ENCODE results near the gene SYNM.

Gene SYNM

DNA sequence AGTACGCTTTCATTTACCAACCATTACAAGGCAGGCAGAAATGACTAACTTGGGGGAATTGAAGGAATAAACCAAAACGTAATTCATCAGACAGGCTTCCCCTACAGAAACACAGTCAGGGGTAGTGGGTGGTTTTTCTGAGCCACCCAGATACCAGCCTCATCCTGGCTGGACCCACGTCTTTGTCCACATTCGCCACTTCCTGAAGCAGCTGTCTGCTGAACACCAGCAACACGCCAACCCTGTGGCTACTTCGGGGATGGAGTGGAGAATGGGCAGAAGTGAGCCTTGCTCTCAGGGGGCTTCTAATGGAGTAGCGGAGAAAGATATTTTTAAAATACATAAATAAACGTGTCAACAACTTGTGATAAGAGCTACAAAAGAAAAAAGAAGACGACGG is 40.1 kb downstream of the SYNM start:
- DNase-seq: no peak

GRCh38 chr15:99145778-99146177 is 40.9 kb downstream of the SYNM start:
- DNase-seq: no peak

GRCh38 chr15:99146661-99147060 is 41.8 kb downstream of the SYNM start:
- no peak for DNase-seq

DNA sequence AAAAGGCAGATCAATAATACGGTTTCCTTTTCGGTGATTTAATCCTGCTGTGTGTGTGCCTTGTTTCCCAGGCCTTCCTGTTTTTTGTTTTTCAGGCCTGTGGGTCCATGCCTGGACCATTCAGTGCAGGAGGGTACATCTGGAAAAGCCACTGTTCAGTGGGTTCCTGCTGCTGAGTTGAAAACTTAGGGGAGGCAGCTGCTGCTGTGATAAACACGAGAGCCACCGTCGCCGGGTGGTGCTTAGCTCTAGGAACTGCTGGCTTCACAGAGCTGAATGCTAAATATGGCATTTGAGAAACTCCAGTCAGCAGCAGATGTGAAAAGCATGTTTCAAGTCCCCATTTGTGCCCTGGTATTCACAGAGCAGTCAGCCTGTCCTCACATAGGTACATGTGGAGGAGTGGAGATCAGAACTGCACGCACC is 44.0 kb downstream of the SYNM start:
- DNase-seq: no peak

- DNase-seq: no peak
These were observed 44.5 kb downstream of the SYNM start for GRCh38 chr15:99149366-99149765.

DNA sequence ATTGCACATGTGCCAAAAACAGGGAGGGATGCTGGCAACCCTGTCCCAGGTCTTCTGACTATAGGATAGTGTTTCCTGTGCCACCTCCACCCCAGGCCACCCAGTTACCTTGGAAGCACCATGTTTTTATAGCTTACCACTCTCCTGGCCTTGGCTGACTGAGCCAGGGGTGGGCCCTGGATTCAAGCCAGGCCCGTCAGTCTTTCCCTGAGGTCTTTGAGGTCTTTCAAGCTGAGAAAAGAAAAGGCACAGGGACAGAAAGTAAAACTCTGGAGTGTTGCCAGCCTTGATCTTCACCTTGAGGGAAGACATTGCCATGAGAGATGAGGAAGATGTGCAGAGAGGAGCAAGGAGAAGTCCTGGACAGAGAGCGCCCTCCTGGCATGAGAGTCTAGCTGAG is 46.3 kb downstream of the SYNM start:
- DNase-seq: no peak

DNA sequence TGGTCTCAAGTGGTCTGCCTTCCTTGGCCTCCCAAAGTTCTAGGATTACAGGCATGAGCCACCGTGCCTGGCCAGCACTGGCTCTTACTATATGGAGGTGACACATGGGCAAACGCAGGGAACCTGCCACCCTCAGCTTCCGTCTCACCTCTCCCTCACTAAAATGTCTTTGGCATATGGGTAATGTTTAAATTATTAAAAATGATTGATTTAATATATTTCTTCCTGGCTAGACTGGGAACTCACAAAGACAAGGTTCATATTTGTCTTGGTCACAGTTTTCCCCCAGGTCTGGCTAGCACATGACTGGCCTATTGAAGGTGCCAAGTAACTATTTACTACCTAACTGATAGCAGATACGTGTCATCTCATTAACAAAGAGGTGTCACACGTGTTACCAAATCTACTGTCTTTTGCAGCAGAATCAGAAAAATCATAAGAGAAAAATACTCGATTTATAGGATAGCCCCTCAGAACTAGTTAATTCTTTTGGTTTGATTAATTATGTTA is 48.2 kb downstream of the SYNM start:
- DNase-seq: no peak

DNA sequence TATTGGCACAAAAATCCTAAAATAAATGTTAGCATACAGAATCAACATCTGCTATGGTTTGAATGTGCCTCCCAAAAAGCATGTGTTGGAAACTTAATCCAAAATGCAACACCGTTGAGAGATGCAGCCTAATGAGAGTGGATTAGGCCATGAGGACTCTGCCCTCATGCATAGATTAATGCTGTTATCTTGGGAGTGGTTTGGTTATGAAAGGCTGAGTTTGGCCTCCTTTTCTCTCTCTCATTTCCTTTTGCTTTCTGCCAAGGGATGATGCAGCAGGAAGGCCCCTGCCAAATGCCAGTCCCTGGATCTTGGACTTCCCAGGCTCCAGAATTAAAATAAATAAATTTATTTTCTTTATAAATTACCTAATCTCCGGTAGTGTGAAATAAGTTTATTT is 49.4 kb downstream of the SYNM start:
- DNase-seq: no peak

DNA sequence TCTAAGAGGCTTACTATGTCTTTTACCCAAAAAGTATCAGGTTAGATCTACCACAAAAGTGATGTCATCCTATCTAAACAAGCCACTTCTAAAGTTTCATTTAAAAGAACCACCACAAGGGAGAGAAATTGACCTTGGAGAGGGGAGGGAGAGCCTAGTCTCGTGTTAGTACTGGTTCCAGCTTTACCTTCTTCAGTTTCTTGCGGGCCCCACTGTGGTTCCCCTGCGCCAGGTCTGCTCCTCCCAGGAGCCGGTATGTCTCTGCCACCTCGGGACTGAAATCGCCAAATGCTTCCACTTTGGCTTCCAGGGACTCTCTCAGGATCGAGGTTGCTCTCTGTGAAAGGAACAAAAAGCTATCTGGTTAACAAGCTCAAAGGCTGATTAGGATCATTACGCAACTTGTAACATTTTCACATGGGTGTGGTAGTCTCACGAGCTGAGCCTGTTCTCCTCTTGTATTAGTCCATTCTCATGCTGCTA is 51.1 kb downstream of the SYNM start:
- no peak for DNase-seq

GRCh38 chr15:99157456-99157855 is 52.6 kb downstream of the SYNM start:
- no peak for DNase-seq

DNA sequence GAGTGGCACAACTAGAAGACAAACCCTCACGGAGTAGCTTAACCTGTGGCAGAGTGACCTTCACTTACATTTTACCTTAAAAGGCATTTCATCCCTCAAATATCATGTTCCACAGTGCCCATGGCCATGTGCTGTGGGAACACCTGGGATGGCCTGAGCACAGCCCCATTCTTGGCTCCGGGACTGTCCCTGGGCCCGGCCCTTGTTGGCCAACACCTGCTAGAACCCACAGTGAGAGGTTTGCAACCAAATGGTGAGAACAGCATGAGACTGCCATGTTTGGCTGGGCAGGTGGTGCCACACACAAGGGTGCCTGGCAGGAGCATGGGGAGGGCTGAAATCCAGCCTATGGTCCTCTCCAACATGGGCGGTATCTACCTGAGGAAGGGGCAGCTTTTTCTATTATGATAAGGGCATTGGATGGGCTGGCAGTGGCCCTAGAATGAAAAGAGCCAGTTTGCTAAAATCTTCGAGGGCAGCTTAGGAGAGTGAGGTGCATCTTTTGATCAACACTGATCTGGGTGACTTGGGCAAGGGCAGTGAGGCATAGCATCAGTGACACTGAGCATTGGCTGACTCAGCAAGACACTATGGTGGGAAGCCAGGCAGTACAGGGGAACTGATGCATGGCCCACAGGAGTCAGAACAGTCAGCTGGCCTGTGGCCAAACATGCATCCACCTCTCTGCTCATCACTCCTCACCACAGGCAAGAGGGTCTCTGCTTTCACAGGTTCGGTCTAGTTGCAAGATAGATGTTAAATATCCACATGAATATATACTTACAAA is 53.9 kb downstream of the SYNM start:
- no peak for DNase-seq

DNA sequence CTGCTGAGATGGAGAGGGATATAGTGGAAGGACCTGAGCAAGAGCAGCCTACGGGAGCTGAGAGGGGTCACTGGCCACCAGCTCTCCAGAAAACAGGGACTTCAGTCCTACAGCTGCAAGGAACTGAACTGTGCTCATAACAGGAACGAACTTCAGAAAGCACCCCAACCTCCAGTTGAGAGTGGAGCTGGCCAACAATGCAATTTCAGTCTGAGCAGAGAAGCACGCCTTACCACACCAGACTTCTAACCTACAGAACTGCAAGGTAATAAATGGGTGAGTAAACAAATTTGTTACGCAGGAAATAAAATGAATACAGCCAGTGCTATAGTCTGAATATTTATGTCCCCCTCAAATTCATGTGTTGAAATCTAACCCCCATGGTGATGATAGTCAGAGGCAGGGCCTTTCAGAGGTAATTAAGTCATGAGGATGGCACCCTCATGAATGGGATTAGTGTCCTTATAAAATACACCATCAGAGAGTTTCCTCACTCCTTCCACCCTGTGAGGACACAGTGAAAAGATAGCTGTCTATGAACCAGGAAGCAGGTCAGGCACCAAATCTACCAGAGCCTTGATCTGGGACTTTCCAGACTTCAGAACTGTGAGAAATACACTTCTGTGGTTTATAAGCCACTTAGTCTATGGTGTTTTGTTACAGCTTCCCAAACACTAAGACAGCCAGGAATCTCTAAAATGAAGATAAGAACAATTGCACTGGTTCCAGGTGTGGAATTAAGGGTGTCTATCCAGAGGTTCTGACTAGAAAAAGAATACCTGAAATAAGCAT is 58.6 kb downstream of the SYNM start:
- no peak for DNase-seq

- DNase-seq: no peak
These were observed 59.2 kb downstream of the SYNM start for GRCh38 chr15:99164119-99164518.

DNA sequence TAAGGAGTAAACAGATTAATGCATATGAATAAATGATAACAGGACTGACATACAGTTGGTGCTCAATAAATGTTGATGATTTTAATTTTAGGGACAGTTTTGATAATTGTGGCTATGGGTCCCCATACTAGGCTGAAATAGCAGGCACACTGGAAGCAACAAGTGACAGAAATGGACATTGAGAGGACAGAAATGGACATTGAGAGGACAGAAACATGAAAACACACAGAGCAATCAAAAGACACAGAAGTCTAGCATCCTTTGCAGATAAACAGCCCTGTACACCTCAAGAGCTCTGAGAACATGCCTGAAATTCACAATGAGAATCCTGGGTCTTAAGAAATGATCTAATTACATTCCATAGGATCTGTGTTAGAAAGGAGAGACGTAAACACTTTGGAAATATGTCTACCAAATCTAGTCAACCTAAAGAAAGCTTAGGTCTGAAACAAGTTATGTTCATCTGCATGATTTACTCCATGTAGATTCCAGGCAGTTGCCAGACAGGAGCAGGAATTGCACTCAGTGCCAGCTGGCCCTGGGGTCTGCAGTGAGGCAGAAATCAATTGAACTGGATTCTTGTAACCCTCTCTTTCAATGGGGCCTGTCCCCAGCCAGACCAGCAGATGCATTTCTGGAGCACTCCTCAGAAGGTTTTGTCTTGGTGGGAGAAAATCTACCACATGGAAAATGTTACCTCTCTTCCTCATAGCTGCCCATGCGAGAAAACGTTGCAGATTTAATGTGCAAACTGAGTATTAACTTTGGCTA is 60.3 kb downstream of the SYNM start:
- DNase-seq: no peak

DNA sequence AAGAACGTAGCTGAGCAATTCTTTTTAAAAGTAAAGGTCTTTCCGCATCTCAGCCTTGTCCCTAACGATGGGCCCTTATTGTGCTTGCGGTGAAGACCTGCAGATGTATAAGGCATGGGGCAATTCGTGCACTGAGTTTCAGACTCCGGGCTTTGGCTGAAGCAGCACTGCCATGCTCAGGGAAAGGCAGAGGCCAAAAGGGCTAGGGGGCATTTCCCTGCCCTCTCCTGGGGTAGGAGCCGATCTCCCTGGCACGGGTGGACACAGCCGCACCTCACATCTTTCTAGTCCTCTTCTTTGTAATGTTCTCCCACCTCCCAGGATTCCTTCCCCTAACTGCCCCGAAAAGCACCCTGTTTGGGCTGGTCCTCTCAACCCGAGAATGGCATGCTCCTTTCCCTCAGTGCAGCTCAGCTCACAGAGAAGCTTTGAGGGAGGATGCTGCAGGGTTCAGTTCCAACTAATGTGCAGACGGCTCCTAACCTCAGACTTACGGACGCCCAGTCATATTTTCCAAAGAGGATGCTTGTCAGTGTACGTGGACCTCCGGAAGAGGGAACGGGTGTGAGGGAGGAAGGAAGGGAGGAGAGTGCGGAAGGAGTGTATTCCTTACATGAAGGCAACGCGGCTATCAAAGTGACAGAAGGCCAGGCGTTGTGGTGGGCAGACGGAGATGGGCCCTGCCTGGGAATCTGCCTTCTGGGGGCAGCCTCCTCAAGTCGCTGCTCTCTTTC is 61.2 kb downstream of the SYNM start:
- DNase-seq: no peak

GRCh38 chr15:99167201-99167600 is 62.3 kb downstream of the SYNM start:
- DNase-seq: no peak

DNA sequence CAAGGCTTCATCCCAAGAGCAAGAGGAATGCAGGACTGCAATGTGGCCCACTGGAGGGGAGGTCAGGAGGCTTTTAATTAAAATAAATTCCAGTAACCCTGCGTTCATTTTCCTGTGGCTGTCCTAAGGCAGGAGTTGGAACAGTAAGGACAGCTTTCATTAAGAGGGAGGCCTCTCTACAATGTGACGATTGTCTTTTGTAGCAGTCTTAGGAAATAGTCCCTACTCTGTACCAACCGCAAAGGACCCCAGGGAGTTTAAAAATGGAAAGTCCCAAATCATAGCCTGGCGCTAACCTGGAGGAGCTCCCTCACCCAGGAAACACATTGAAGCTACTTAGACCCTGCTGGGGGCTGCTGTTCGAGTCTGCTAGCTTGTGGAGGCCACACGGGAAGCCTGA is 62.8 kb downstream of the SYNM start:
- DNase-seq: no peak

DNA sequence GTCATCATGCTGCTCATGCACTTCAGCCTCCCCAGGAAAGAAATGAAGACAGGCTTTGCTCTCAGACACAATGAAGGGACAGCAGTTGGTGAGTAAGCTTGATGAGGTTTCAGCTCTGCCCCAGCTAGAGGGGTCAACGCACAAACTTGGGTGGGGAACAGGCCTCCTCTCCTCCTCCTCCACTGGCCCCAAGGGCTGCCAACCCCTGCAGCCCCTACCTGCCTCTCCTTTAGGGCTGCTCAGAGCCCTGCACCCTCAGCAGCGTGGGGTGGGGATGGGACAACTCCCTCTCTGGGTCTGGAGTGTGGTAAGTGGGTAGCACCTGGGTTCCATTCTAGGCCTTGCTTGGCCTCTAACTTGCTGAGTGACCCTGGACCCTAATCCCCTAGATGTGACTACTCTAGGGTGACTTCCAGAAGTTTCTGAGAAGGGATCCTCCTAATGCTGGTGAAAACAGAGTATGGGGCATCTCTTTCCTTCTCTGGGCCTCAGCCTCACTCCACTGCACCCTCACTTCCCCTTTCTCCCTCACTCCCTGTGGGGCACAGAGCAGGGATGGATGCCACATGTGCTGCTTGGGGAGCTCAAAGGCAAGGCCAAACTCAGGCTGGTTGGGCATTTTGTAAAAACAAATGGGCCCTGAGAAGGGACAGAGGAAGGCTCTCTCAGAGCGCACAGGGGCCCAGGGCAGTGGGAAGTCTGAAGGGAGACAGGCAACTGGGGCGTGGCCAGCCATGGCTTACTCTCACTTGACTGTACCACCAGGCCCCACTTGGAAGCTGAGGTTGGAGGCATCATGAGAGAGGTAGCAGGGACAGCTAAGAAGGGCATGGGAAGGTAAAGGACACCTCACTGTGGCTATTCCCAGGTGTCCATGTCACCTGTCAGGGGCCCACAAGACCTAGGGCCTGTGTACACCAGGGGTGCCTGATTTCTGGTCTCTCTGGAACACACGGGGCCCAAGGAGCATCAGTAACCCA is 64.0 kb downstream of the SYNM start:
- DNase-seq: no peak

GRCh38 chr15:99169769-99170311 is 65.0 kb downstream of the SYNM start:
- no peak for DNase-seq

DNA sequence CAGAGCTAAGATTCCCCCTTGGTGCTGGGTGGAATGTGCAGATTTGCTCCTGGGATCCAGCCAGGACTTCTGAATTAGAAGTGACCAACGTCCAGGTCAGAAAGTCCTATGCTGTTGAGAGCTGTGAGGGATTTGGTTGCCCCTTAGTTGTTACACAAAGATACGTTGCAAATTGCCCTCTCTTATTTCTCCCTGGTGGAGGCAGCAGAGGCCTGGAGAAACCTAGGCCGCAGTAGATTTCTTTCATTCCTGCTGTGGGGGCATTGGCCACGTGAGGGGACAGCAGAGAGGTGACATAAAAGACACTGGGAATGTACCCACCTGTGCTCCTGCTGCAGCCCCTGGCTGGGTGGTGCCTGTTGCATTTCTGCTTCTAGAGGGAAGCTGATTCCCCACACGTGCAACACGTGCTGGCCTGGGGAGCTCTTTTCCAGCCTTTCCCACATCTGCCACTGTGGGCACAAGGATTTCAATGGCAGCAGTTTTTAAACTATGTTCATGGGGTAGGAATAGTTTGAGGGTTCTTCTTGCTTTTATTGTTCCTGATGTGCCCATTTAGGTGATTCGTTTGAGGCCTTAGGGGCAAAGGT is 65.7 kb downstream of the SYNM start:
- DNase-seq: no peak

GRCh38 chr15:99172171-99172570 is 67.3 kb downstream of the SYNM start:
- DNase-seq: no peak
